Activated naive CD4-positive, alpha-beta T cell treated with anti-CD3 and anti-CD28 coated beads for 36 hours (primary cell): Measurements from ENCODE around the gene CFAP107. TPM values are rescaled to one million over a fixed set of nuclear protein-coding genes. Genes with fewer than 3 reads are reported as not detected.
A peak's percentile ranks its signal among the peaks of the same experiment; 100 is the strongest.
"Not testable (repeated sequence)": the region's sequence is repeated elsewhere in the genome, so short reads cannot be mapped to it uniquely, and the experiment has no call there.

Source experiments
- CTCF ChIA-PET: fragments of 350-600 bp; sonication (Branson Sonifier 250); formaldehyde crosslinking; loops from one replicate; lab custom pipeline; 2021; ENCODE audit warnings: antibody characterized with exemption; lab: Charles Lee
- DNase-seq: peaks from one replicate; pipeline ENCODE4 v3.0.0-alpha.2; 2020
- H3K27ac Mint-ChIP-seq: one replicate; pipeline ENCODE4 v1.8.0; 2021; ENCODE audit warnings: mild to moderate bottlenecking, mixed read lengths
- H3K27me3 Mint-ChIP-seq: one replicate; pipeline ENCODE4 v1.8.0; 2021; ENCODE audit warnings: low read depth, mixed read lengths
- H3K36me3 Mint-ChIP-seq: one replicate; pipeline ENCODE4 v1.8.0; 2021; ENCODE audit warnings: low read depth, mixed read lengths
- H3K4me1 Mint-ChIP-seq: one replicate; pipeline ENCODE4 v1.8.0; 2021; ENCODE audit warnings: low read depth, mixed read lengths
- H3K4me3 Mint-ChIP-seq: one replicate; pipeline ENCODE4 v1.8.0; 2021; ENCODE audit warnings: mild to moderate bottlenecking, moderate library complexity, mixed read lengths
- H3K9me3 Mint-ChIP-seq: one replicate; pipeline ENCODE4 v1.8.0; 2021; ENCODE audit warnings: mixed read lengths
- intact Hi-C: fragments of 100-400 bp; cut with micrococcal nuclease; formaldehyde crosslinking; loops from one replicate; pipeline ENCODE4 v1.15.1; 2023
- total RNA-seq, 2 experiments: library from RNA; stranded (reverse); gene quantifications; one replicate each; pipeline ENCODE4 v1.2.3, GENCODE V29; 2021

CFAP107 gene
- total RNA-seq, 2 experiments from 2014 or later: not detected

DNA sequence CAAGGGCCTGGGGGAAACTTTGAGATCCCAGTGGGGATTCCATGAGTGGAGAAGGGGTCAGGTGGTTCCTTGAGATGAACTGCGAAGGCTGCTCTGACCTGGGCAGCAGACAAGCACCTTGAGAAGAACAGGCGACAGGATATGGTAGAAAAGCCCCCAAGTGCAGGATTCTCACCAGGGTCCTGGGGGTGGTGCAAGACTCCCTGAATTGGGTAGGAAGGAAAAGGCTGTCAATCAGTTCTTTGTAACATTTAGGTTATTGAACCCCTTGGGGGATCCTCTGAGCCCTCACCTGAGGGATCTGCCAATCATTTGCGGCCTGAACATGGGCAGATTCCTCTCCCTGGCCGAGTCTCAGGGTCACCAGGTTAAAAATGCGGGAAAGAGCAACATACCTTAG is 25.2 kb downstream of the CFAP107 start:
- Mint-ChIP-seq H3K4me3 (no peak overlapping the region), H3K27ac (no peak overlapping the region), H3K36me3 (no peaks in the 10 kb centered on the region), H3K9me3 (no peaks in the 10 kb centered on the region), H3K27me3 (peaks cover 30% of the 10 kb centered on the region), H3K4me1 (no peaks in the 10 kb centered on the region)
- CTCF ChIA-PET: no interaction called here
- intact Hi-C loops: no loop called here
- no peak for DNase-seq

DNA sequence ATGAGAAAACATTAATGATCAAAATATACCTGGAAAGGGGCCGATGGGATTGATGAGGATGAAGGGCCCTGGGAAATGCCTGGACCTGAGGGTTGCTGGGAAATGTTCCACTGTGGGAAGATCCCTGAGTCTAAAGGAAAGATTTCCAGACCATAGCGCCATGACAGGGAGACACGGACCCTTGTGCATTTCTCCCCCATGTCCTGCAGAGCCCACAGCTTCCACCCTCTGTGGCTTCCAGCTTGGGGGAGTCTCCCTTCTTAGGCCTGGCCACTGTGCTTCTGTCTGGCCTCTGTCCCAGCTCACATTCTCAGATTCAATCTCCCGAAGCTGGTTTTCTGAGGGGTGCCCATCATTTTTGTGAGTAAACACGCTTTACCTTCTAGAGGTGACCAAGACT is 26.5 kb downstream of the CFAP107 start:
- Mint-ChIP-seq H3K27ac (no peak overlapping the region), H3K27me3 (peaks cover 31% of the 10 kb centered on the region), H3K4me1 (no peaks in the 10 kb centered on the region), H3K9me3 (no peaks in the 10 kb centered on the region), H3K36me3 (no peaks in the 10 kb centered on the region), H3K4me3 (no peak overlapping the region)
- CTCF ChIA-PET: no interaction called here
- DNase-seq: no peak
- intact Hi-C loops: no loop called here

DNA sequence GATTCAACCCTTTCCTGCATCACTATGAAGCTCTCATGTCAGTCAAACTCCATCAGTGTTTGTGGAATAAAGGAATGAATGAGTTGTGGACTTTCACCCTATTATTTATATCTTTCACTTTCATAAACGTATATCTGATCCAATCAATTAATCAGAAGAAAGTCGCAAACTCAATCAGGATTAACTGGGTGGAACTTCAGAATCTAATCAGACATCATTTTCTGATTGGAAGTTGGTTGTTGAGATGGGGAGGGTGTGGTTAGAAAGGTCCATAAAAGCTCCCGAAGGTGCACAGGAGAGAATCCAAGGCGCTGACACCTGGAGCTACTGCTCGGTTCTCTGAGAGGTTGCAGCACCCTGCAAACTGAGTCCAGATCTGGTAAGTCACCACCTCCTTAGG is 27.4 kb downstream of the CFAP107 start, which contains the start of gene PRAMEF12:
PRAMEF12 (plus strand) TSS at position 301 of the 400 bp plus-strand sequence. CDS start 1,130 bp downstream, outside the sequence.
- Mint-ChIP-seq H3K36me3 (no peaks in the 10 kb centered on the region), H3K4me1 (no peaks in the 10 kb centered on the region), H3K4me3 (no peak within 1 kb of the TSS), H3K9me3 (no peaks in the 10 kb centered on the region), H3K27ac (no peak within 1 kb of the TSS), H3K27me3 (peaks cover 27% of the 10 kb centered on the region)
- intact Hi-C loops: no loop called here
- DNase-seq: no peak
- CTCF ChIA-PET: interaction anchor here (0.6 kb wide), 1 partner anchor 1473 kb away, joined by 4 read pairs; no protein-coding TSS in a partner anchor

DNA sequence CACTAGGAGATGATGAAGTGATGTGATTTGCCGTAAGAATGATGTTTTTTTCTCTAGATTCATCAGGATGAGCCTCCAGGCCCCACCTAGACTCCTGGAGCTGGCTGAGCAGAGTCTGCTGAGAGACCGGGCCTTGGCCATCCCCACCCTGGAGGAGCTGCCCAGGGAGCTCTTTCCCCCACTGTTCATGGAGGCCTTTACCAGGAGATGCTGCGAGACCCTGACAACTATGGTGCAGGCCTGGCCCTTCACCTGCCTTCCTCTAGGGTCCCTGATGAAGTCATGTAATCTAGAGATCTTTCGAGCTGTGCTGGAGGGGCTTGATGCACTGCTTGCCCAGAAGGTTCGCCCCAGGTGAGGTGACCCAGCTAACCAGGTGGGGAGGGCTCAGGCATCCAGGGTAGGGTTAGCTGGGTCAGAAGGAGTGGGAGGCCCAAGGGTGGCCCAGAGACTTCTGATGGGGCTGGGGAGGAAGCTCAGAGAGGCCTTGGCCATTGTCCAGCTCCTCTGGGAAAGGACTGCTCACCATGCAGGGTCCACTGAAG is 28.9 kb downstream of the CFAP107 start:
- Mint-ChIP-seq H3K36me3 (no peaks in the 10 kb centered on the region), H3K27me3 (peaks cover 21% of the 10 kb centered on the region), H3K4me3 (no peak overlapping the region), H3K27ac (no peak overlapping the region), H3K9me3 (no peaks in the 10 kb centered on the region), H3K4me1 (no peaks in the 10 kb centered on the region)
- intact Hi-C loops: no loop called here
- CTCF ChIA-PET: no interaction called here
- no peak for DNase-seq

DNA sequence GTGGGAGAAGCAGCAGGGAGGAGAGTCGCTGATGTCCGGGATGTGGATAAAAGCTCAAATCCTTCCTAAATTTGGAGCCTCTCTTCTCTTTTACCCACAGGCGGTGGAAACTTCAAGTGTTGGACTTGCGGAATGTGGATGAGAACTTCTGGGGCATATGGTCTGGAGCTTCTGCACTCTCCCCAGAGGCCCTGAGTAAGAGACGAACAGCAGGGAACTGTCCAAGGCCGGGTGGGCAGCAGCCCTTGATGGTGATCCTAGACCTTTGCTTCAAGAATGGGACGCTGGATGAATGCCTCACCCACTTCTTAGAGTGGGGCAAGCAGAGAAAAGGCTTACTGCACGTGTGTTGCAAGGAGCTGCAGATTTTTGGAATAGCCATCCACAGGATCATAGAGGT is 29.4 kb downstream of the CFAP107 start:
- no peak for DNase-seq
- Mint-ChIP-seq H3K4me3 (no peak overlapping the region), H3K27ac (no peak overlapping the region), H3K27me3 (peaks cover 16% of the 10 kb centered on the region), H3K4me1 (no peaks in the 10 kb centered on the region), H3K36me3 (no peaks in the 10 kb centered on the region), H3K9me3 (no peaks in the 10 kb centered on the region)
- intact Hi-C loops: no loop called here
- CTCF ChIA-PET: no interaction called here

DNA sequence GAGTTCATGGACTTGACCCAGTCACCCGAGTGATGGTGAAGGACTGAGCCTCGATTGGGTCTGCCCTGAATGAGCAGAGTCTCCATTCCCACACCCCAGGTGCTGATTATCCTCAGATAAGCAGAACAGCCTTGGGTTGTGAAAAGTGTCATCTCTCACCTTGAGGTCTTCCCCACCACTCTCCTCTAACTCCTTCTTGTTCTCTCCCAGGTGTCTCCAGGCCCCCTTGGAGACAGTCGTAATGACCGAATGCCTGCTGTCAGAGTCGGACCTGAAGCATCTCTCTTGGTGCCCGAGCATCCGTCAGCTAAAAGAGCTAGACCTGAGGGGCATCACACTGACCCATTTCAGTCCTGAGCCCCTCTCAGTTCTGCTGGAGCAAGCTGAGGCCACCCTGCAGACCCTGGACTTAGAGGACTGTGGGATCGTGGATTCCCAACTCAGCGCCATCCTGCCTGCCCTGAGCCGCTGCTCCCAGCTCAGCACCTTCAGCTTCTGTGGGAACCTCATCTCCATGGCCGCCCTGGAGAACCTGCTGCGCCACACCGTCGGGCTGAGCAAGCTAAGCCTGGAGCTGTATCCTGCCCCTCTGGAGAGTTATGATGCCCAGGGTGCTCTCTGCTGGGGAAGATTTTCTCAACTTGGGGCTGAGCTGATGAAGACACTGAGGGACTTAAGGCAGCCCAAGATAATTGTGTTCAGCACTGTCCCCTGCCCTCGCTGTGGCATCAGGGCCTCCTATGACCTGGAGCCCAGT is 31.0 kb downstream of the CFAP107 start:
- Mint-ChIP-seq H3K27me3 (peaks cover 6% of the 10 kb centered on the region), H3K27ac (no peak overlapping the region), H3K4me3 (no peak overlapping the region), H3K36me3 (no peaks in the 10 kb centered on the region), H3K4me1 (no peaks in the 10 kb centered on the region), H3K9me3 (no peaks in the 10 kb centered on the region)
- intact Hi-C loops: no loop called here
- CTCF ChIA-PET: no interaction called here
- DNase-seq: no peak

DNA sequence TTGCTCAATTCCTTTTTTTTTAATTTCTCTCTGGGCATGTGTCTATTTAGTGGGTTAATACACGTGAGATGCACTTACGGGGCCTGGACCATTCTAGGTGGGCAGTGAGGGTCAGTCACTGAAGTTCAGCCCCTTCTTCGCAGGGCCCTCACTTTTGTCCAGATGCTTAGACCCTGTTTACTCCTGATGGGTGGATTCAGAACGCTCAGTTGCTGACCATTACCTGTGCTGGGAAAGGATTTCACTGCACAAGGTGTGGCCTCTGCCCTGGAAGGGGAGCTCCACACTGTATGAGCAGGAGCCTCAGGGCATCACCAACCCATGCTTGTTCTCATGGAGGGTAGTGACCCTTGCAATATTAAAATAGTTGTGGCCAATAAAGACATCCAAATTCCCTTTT is 32.1 kb downstream of the CFAP107 start:
- intact Hi-C loops: no loop called here
- CTCF ChIA-PET: no interaction called here
- no peak for DNase-seq
- Mint-ChIP-seq H3K9me3 (peaks cover under 1% of the 10 kb centered on the region), H3K4me1 (no peaks in the 10 kb centered on the region), H3K27me3 (peaks cover 6% of the 10 kb centered on the region), H3K4me3 (no peak overlapping the region), H3K27ac (no peak overlapping the region), H3K36me3 (no peaks in the 10 kb centered on the region)

DNA sequence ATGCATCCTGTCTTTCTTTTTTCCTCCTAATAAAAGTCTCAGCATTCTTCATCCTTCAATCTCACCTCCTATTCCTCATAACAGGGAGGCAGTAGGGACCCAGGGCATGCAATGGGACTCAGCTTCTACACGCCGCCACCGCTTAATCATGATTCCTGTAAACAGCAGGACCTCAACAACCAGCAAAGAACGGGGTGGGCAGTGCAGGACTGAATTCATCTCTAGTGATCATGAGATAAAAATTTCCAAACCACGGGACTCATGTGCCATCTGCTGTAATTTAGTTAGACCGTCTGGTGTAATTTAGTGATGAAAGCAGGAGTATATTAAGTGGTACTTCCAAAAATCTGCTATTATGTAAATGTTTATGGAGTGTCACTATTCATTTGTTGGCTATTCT is 32.9 kb downstream of the CFAP107 start:
- Mint-ChIP-seq H3K27ac (no peak overlapping the region), H3K27me3 (peaks cover 6% of the 10 kb centered on the region), H3K36me3 (no peaks in the 10 kb centered on the region), H3K9me3 (peaks cover 7% of the 10 kb centered on the region), H3K4me1 (no peaks in the 10 kb centered on the region), H3K4me3 (no peak overlapping the region)
- CTCF ChIA-PET: no interaction called here
- intact Hi-C loops: no loop called here
- DNase-seq: no peak

DNA sequence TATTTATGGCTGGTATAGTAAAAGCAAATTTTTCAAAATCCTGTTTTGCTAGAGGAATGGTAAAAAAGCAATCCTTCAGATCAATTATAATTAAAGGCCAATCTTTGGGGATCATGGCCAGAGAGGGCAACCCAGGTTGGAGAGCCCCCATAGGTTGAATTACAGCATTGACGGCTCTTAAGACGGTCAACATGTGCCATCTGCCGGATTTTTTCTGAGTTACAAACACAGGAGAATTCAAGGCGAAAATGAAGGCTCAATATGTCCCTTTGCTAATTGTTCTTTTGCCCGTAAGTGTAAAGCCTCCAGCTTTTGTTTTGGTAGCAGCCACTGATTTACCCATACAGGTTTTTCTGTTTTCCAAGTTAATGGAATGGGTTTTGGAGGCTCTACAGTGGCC is 35.5 kb downstream of the CFAP107 start:
- intact Hi-C loops, H3K27me3 Mint-ChIP-seq: not testable (repeated sequence)
- H3K9me3 Mint-ChIP-seq: peaks cover 23% of the 10 kb centered on the region

DNA sequence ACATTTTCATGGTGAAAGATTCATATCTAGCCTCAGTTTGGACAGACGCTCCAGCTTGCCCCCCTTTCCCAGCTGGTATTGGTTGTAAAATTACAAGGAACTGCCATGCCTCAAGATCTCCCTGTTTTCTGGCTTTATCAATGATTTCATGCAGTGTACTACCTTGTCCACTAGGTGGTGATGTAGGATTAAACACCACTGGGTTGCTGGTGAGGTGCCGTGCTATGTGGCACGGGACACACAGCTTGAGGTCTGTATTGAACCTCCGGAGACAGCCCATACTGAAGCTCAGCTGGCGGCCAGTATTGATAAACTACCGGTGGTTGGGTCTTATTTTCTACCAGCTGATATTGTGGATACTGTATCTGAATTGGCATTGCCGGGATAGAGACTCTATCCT is 37.8 kb downstream of the CFAP107 start:
- peaks cover 24% of the 10 kb centered on the region for H3K9me3 Mint-ChIP-seq
- intact Hi-C loops, DNase-seq, H3K36me3 Mint-ChIP-seq, H3K27ac Mint-ChIP-seq, H3K27me3 Mint-ChIP-seq, H3K4me1 Mint-ChIP-seq, CTCF ChIA-PET, H3K4me3 Mint-ChIP-seq: not testable (repeated sequence)

More for the DNA sequence above, 35.5 kb downstream of the CFAP107 start:
- DNase-seq, CTCF ChIA-PET, H3K4me1 Mint-ChIP-seq, H3K4me3 Mint-ChIP-seq, H3K27ac Mint-ChIP-seq, H3K36me3 Mint-ChIP-seq: not testable (repeated sequence)

DNA sequence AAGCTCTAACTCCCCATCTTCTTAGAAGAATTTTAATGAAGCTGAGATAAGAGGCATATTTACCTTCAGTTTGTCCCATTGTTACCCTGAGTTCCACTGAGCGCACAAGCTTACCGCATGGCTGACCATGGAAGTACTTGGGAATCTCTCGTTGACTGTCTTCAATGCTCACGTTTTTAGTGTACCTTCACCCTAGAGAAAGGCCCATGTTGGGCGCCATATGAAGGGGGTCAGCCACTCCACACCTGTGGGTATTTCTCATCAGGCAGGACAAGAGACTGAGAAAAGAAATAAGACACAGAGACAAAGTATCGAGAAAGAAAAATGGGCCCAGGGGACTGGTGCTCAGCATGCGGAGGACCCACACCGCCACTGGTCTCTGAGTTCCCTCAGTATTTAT is 38.7 kb downstream of the CFAP107 start:
- DNase-seq: peak; percentile 9
- H3K4me1 Mint-ChIP-seq, H3K27ac Mint-ChIP-seq, intact Hi-C loops, H3K27me3 Mint-ChIP-seq, H3K4me3 Mint-ChIP-seq, H3K36me3 Mint-ChIP-seq, CTCF ChIA-PET: not testable (repeated sequence)
- peaks cover 24% of the 10 kb centered on the region for H3K9me3 Mint-ChIP-seq

DNA sequence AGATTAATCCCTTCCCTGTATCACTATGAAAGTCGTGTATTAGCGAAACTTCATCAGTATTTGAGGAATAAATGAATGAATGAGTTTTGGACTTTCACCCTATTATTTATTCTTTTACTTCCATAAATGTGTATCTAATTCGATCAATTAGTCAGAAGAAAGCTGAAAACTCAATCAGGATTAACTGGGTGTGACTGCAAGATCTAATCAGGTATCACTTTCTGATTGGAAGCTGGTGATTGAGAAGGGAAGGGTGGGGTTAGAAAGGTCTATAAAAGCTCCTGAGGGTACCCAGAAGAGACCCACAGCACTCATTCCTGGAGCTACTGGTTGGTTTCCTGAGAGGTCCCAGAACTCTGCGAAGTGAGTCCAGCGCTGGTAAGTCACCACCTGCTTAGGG is 45.1 kb downstream of the CFAP107 start, which contains the start of gene PRAMEF1:
PRAMEF1 (plus strand) TSS at position 301 of the 400 bp plus-strand sequence. CDS start 1,831 bp downstream, outside the sequence.
- H3K27me3 Mint-ChIP-seq, H3K4me3 Mint-ChIP-seq, H3K36me3 Mint-ChIP-seq, H3K9me3 Mint-ChIP-seq, H3K4me1 Mint-ChIP-seq, CTCF ChIA-PET, DNase-seq, H3K27ac Mint-ChIP-seq, intact Hi-C loops: not testable (repeated sequence)

DNA sequence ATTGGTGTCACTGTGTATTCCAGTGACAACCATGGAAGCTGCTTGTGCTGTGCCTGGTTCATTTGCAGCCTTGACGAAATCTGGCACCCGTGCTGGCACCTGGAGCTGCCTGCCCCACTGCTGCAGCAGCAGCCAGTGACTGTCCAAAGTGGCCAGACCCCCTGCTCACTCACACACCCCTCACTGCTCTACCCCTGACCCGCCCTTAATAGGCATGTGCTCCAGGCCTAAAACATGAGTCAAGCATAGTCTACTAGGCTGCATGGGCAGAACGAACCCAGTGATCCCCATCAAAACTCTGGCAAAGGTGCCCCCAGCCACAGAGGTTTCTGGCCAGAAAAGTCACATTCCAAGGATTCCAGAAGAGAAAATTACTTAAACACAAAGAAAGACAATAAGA is 52.9 kb downstream of the CFAP107 start:
- H3K36me3 Mint-ChIP-seq: no peaks in the 10 kb centered on the region
- peaks cover 2% of the 10 kb centered on the region for H3K27me3 Mint-ChIP-seq
- CTCF ChIA-PET: interaction anchor here (0.6 kb wide), 1 partner anchor 431 kb away, joined by 4 read pairs; no protein-coding TSS in a partner anchor
- DNase-seq: no peak
- H3K4me3 Mint-ChIP-seq: no peak overlapping the region
- no peaks in the 10 kb centered on the region for H3K4me1 Mint-ChIP-seq
- H3K9me3 Mint-ChIP-seq: no peaks in the 10 kb centered on the region
- no peak overlapping the region for H3K27ac Mint-ChIP-seq
- intact Hi-C loops: no loop called here
